NCI-H510A treated with DMSO at 0.1 percent for 48 hours (cell line): Measurements from ENCODE around the gene CNTD1.
"Not testable (repeated sequence)": the region's sequence is repeated elsewhere in the genome, so short reads cannot be mapped to it uniquely, and the experiment has no call there.

ENCODE experiments used
- DNase-seq: peaks from one replicate; lab custom pipeline; 2025; lab: John Stamatoyannopoulos, UW

Gene CNTD1

DNA sequence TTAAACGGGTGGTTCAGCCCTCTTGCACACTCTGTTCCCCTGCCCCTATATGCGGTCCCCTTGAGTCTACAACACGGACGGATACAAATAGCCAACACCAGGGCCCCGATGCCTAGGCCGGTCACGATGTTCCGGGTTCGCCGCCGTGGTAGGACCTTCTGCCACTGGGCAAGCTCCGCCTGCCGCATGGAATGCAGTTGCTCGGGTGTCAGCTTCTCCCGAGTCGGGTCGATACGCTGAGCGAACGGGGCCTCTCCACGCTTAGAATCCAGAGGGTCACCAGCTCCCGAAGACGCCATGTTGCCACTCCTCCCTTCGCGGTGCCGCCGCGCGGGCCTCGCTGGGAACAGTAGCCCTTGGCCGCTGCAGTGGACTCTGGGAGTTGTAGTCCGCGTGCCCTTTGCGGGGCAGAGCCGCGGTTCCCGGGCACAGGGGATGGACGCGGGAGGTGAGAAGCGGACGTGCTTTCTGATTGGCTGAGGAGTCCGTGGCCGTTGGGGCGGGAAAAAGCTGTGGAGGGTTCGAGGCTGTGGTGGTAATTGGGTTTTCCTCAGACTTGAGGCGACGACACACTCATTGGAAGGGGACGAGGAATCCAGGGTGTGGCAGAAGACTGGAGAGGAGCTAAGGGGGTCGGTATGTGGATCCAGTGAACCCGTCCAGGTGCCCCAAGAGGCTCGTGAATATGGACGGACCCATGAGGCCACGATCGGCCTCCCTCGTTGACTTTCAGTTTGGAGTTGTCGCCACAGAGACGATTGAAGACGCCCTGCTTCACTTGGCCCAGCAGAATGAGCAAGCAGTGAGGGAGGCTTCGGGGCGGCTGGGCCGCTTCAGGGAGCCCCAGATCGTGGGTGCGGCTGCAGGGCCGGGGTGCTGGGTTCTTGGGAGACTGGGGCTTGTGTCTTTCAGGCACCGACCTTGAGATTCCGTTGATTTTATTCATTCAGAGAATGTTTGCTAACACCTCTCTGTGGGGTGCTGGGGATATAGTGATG lies at the start of gene CNTD1, which contains the start of gene COA3:
Gene CNTD1, plus strand, starts transcription at position 479 of the 998 bp plus-strand sequence. Its CDS starts 207 bp downstream, at position 686.
Gene COA3, minus strand, starts transcription at position 322 of the 998 bp plus-strand sequence. Its CDS starts 23 bp downstream, at position 299.
- peak; percentile 74 for DNase-seq

GRCh38 chr17:42748908-42749798 lies 49.5 kb upstream of the CNTD1 start:
- DNase-seq: no peak

GRCh38 chr17:42750739-42751344 lies 47.8 kb upstream of the CNTD1 start:
- no peak for DNase-seq

DNA sequence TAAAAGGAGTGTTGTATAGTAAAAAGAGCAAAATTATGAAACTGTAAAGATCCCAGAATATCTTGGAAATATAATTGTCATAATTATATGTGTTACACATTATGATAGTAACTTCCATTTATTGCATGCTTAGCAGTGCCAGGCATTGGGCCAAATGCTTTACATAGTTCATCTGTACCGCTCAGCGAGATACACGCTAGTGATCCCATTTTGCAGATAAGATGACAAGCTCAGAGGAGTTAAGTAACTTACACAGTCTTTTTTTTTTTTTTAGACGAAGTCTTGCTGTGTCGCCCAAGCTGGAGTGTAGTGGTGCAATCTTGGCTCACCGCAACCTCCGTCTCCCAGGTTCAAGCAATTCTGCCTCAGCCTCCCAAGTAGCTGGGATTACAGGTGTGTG lies 47.0 kb upstream of the CNTD1 start:
- DNase-seq: no peak

GRCh38 chr17:42754782-42755181 lies 43.9 kb upstream of the CNTD1 start:
- no peak for DNase-seq

GRCh38 chr17:42759982-42760651 lies 38.5 kb upstream of the CNTD1 start:
- DNase-seq: no peak

- DNase-seq: no peak
Measured at GRCh38 chr17:42760652-42761581, 37.7 kb upstream of the CNTD1 start, which contains the start of gene RAMP2. Gene RAMP2 (plus strand): TSS chr17:42761227. CDS start chr17:42761262, 35 bp downstream.

DNA sequence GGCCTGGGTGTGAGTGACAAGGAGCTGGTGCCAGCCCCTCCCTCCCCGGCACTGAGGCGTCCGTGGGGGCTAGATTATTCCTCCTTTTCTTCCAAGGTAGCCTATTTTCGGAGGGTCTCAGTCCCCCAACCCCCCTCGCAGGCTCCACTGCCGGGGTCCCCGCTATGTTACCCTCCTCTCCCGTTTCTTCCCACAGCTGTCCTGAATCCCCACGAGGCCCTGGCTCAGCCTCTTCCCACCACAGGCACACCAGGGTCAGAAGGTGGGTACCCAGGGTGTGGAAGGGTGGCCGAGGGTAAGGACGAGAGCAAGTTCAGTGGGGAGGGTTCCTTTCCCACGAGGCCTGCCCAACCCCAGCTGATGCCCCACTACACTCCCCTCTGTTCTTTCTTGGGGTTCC lies 37.0 kb upstream of the CNTD1 start:
- DNase-seq: no peak

GRCh38 chr17:42766124-42766523 lies 32.5 kb upstream of the CNTD1 start:
- no peak for DNase-seq

DNA sequence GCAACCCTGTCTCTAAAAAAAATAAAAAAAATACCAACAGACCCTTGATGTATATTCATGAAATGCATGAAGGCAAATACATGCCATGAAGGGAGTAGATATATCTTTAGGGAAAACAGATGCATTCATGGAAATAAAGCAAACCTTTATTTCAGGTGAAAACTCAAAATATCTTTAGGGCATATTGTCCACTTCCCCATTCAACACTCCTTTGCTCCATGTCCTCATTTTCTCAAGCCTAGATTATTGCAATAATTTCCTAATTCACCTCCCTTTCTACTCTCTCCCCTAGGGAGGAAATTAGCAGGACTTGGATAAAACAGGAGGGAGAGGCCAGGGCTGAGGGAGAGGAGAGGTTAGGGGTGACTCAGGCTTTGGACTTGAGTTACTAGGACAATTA lies 31.1 kb upstream of the CNTD1 start:
- DNase-seq: no peak

DNA sequence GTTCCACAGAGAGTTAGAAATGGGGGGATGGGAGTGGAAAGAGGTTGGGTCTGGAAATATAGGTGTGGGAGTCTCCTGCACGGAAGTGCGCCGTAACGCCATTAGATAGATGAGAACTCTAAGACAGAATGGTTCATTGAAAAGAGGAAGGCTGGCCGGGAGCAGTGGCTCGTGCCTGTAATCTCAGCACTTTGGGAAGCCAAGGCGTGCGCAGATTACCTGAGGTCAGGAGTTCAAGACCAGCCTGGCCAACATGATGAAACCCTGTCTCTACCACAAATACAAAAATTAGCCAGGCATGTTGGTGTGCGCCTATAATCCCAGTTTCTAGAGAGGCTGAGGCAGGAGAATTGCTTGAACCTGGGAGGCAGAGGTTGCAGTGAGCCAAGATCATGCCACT lies 30.7 kb upstream of the CNTD1 start:
- not testable (repeated sequence) for DNase-seq

DNA sequence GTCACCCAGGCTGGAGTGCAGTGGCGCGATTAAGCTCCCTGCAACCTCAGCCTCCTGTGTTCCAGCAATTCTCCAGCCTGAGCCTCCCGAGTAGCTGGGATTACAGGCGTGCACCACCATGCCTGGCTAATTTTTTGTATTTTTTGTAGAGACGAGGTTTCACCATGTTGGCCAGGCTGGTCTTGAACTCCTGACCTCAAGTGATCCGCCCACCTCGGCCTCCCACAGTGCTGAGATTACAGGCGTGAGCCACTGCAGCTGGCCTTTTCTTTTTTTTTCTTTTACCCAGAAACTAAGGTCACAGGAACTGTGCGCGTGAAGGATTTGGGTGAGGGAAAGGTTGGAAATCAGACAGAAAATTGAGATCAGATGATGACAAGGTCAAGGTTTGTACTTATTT lies 28.7 kb upstream of the CNTD1 start:
- not testable (repeated sequence) for DNase-seq

GRCh38 chr17:42772945-42773289 lies 25.7 kb upstream of the CNTD1 start:
- DNase-seq: no peak

DNA sequence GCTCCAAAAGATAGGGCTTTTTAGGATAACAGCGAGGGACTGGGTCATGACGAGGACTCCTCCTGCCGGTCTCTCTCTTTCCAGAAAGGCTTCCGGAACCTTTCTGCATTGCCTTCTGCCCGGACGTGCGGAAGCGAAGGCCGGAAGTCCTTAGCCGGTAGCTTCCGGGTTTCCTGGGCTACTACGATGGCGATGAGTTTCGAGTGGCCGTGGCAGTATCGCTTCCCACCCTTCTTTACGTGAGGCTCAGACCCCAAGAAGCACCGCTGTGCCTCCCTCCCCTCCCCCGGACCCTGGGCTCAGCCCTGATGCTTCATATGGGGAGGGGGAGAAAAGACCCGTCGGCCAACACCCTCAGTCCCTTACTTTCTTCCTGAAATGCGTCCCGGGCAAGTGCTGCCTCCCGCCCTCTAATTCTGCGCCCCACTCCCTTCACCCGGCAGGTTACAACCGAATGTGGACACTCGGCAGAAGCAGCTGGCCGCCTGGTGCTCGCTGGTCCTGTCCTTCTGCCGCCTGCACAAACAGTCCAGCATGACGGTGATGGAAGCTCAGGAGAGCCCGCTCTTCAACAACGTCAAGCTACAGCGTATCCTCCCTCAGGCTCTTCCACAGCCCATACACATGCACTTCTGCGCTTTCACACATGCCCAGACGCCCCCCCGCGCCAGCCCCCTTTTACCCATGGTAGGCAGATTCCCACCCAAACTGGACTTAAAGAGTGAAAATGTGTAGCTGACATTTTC lies 25.2 kb upstream of the CNTD1 start, which contains the start of gene VPS25:
Gene VPS25, plus strand, starts transcription at position 160 of the 746 bp plus-strand sequence. Its CDS starts 27 bp downstream, at position 187.
- DNase-seq: peak; percentile 77

GRCh38 chr17:42774066-42774745 lies 24.5 kb upstream of the CNTD1 start:
- DNase-seq: no peak

DNA sequence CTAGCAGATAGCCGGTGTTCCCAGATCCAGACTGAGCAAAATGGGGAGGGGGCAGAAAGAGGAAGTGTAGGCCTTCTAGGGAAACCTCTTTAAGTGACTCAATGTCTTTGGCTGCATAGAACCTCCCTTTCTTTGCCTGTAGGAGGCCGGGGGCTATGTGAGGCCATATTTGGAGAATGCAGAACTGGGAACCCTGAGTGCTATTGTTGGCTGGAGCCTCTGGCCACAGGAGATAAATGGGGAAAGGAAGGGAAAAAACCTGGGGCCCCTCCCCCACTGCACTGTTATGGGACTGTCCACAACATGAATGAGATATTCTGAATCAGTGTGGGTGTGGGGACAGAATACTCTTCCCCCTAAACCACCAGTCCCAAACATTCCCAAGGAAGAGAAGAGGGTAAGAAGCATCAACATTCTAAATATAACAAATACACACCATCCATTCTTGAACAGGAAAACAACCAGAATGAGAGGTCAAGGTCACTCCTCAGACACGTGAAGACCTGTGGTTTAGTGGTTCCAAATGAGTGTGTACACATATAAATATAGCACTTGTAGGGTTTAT lies 23.0 kb upstream of the CNTD1 start:
- DNase-seq: no peak

DNA sequence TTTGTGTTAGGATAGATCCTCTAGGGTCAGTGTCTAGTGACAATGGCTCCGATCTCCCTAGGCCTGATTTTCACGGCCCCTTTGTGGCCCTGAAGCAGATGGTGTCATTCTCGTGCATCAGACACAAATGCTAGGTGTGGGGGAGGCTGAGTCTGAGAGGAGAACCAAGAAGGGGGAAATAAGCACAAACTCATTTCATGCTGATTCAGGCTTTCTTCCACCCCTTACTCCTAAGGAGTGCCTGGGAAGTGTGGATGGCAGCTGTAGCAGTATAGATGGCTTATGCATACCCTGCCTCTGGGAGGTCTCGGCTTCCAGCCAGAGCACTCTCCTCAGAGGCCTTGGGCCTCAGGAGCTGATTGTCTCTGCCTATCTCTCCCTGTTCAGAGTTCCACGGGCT lies 20.1 kb upstream of the CNTD1 start:
- DNase-seq: no peak

DNA sequence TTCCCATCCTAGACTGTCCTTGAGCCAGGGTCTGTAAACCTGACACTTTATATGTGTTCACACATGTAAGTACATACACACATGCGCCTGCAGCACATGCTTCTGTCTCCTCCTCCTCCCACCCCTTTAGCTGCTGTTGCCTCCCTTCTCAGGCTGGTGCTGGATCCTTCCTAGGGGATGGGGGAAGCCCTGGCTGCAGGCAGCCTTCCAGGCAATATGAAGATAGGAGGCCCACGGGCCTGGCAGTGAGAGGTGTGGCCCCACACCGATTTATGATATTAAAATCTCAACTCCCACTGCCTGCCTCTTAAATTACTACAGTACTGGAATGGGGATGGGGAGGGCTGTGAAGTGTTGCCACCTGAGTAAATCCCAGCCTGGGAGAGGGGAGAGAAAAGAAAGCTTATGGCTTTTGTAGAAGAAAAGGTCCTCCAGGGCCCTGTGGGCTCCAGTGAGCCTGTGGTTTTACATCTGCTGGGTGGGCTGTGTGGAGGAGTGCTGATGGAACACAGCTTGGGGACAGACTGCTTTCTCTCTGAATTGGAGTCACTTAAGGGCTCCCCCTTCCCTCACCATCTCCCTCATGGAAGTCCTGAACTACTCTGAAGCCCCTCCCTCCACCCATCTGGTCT lies 19.2 kb upstream of the CNTD1 start:
- DNase-seq: no peak
